Endothelial cell of umbilical vein (primary cell): Measurements from ENCODE around the gene ARG1. TPM values are rescaled to one million over a fixed set of nuclear protein-coding genes. Genes with fewer than 3 reads are reported as not detected.

ENCODE experiments used
- BruUV-seq: library from RNA; stranded (reverse); fragments of 400-500 nt; replicated peaks from 2 replicates; lab custom pipeline; 2021; lab: Mats Ljungman, UMichigan
- CTCF ChIA-PET: fragments of 300-600, 350-600 bp; sonication (Branson Sonifier 250); formaldehyde crosslinking; loops from one replicate; lab custom pipeline; 2021; ENCODE audit warnings: antibody characterized with exemption, inconsistent platforms; lab: Charles Lee
- POLR2A ChIA-PET: fragments of 300-600, 350-600 bp; sonication (Branson Sonifier 250); formaldehyde crosslinking; loops from one replicate; lab custom pipeline; 2021; ENCODE audit warnings: antibody characterized with exemption, inconsistent platforms; lab: Charles Lee
- DNase-seq: peaks from one replicate; pipeline ENCODE4 v3.0.0-alpha.2; 2011; ENCODE audit warnings: low read depth, low spot score
- FAIRE-seq: peaks from 2 replicates; lab custom pipeline; 2011; peaks lifted over from hg19 to GRCh38; lab: Jason Lieb, UNC
- H2AFZ ChIP-seq: 2 replicates; pipeline ENCODE4 v1.6.0; 2012; ENCODE audit warnings: low read depth, low read length, control low read depth, inconsistent platforms
- H3K27ac ChIP-seq: 2 replicates; pipeline ENCODE4 v1.5.1; 2011; ENCODE audit warnings: low read depth, mild to moderate bottlenecking, control low read depth, low read length, moderate library complexity; ENCODE audit not compliant: insufficient read depth
- H3K27me3 ChIP-seq, 2 experiments: 2 replicates each; pipeline versions ENCODE4 v1.6.0 to v1.6.1; 2011; ENCODE audit warnings: low read length in 2 of 2, mixed read lengths in 1 of 2; ENCODE audit not compliant: control insufficient read depth in 2 of 2, insufficient read depth in 2 of 2
- H3K36me3 ChIP-seq, 2 experiments: 2 replicates in 1 of 2; 3 replicates in 1 of 2; pipeline ENCODE4 v1.5.1; 2011; ENCODE audit warnings: low read length in 2 of 2, mild to moderate bottlenecking in 1 of 2, moderate library complexity in 1 of 2; ENCODE audit not compliant: control insufficient read depth in 2 of 2, insufficient read depth in 2 of 2; ENCODE audit errors: extremely low read depth in 1 of 2
- H3K4me1 ChIP-seq: 3 replicates; pipeline ENCODE4 v1.5.1; 2011; ENCODE audit warnings: mild to moderate bottlenecking, low read length; ENCODE audit not compliant: control insufficient read depth, insufficient read depth; ENCODE audit errors: extremely low read depth
- H3K4me2 ChIP-seq: 2 replicates; pipeline ENCODE4 v1.6.1; 2011; ENCODE audit warnings: low read length, control low read depth, mixed read lengths; ENCODE audit not compliant: insufficient read depth
- H3K4me3 ChIP-seq, 3 experiments: fragments of 200-600 bp in 1 of 3; sonication (generic), shearing (Covaris generic) in 1 of 3; replicated peaks in 1 of 3; 2 replicates each; pipeline ENCODE4 v1.5.1; 2011 to 2016; ENCODE audit warnings: control low read depth in 3 of 3, low read length in 3 of 3, mild to moderate bottlenecking in 2 of 3, inconsistent platforms in 1 of 3, low read depth in 1 of 3, moderate library complexity in 1 of 3; ENCODE audit not compliant: insufficient read depth in 1 of 3
- H3K79me2 ChIP-seq: 2 replicates; pipeline ENCODE4 v1.6.0; 2012; ENCODE audit warnings: low read length, inconsistent platforms; ENCODE audit not compliant: control insufficient read depth, insufficient read depth
- H3K9ac ChIP-seq: replicated peaks from 2 replicates; pipeline ENCODE3; 2011; ENCODE audit warnings: low read length, control low read depth; ENCODE audit not compliant: insufficient read depth; ENCODE audit errors: extremely low read depth
- H3K9me1 ChIP-seq: replicated peaks from 3 replicates; pipeline ENCODE4 v1.6.0; 2011; ENCODE audit warnings: mild to moderate bottlenecking, low read length; ENCODE audit not compliant: control insufficient read depth, insufficient read depth; ENCODE audit errors: extremely low read depth
- H3K9me3 ChIP-seq: replicated peaks from 2 replicates; pipeline ENCODE4 v1.5.1; 2012; ENCODE audit warnings: low read length, inconsistent platforms; ENCODE audit not compliant: control insufficient read depth, insufficient read depth
- H4K20me1 ChIP-seq: replicated peaks from 2 replicates; pipeline ENCODE3; 2011; ENCODE audit warnings: mild to moderate bottlenecking, low read length; ENCODE audit not compliant: control insufficient read depth, insufficient read depth; ENCODE audit errors: extremely low read depth
- EZH2 ChIP-seq: IDR thresholded peaks from 2 replicates; pipeline ENCODE4 v1.6.1; 2012; ENCODE audit warnings: borderline replicate concordance, low read depth, mild to moderate bottlenecking, moderate library complexity, low read length, inconsistent platforms; ENCODE audit not compliant: severe bottlenecking
- FOS ChIP-seq: IDR thresholded peaks from 2 replicates; pipeline ENCODE4 v1.6.1; 2011; ENCODE audit warnings: mild to moderate bottlenecking, low read length, moderate library complexity, borderline replicate concordance; ENCODE audit not compliant: insufficient read depth
- GATA2 ChIP-seq: IDR thresholded peaks from 2 replicates; pipeline ENCODE4 v1.7.0; 2011; ENCODE audit warnings: low read depth, mild to moderate bottlenecking, moderate library complexity, mixed read lengths, low read length; ENCODE audit not compliant: insufficient read length, insufficient read depth
- JUN ChIP-seq: IDR thresholded peaks from 2 replicates; pipeline ENCODE4 v1.6.1; 2011; ENCODE audit warnings: borderline replicate concordance, low read depth; ENCODE audit not compliant: insufficient read length, insufficient read depth
- MYC ChIP-seq: IDR thresholded peaks from one replicate; pipeline ENCODE4 v1.6.1; 2011; ENCODE audit warnings: mild to moderate bottlenecking, low read depth, low read length
- POLR2A ChIP-seq: IDR thresholded peaks from 2 replicates; pipeline ENCODE4 v1.6.1; 2012; ENCODE audit warnings: low read depth, mild to moderate bottlenecking, control low read depth, low read length
- POLR2AphosphoS5 ChIP-seq: IDR thresholded peaks from 2 replicates; pipeline ENCODE4 v1.6.1; 2012; ENCODE audit warnings: low read depth, mild to moderate bottlenecking, control low read depth, low read length, moderate library complexity; ENCODE audit not compliant: insufficient read depth
- dilution Hi-C: fragments of 300-500 bp; cut with MboI; formaldehyde crosslinking; loops from one replicate; pipeline ENCODE4 v1.15.0; 2019; ENCODE audit warnings: low sequenced_read_pairs; ENCODE audit not compliant: extremely low pct_ligation_motif_present
- intact Hi-C: fragments of 100-400 bp; cut with micrococcal nuclease; formaldehyde crosslinking; loops from one replicate; pipeline ENCODE4 v1.10.0; 2022
- polyA plus RNA-seq, 4 experiments: library from polyadenylated mRNA; depleted of rRNA in 3 of 4; stranded (reverse) in 3 of 4; unstranded in 1 of 4; fragments of >200 nt; gene quantifications; 2 replicates each; pipeline versions ENCODE4 v1.2.1 to v1.2.3, GENCODE V29; 2011 to 2012; ENCODE audit warnings: missing spikeins in 1 of 4
- total RNA-seq: library from RNA; stranded (reverse); gene quantifications from 2 replicates; pipeline ENCODE4 v1.2.3, GENCODE V29; 2021
- TF ChIP-seq, protein P1 (sequence below): IDR thresholded peaks from 2 replicates; pipeline ENCODE4 v1.6.1; 2011; ENCODE audit not compliant: insufficient read depth, insufficient read length
- TF ChIP-seq, protein P2 (sequence below), 2 donors: IDR thresholded peaks; 1 replicate in 1 of 2; 2 replicates in 1 of 2; pipeline ENCODE4 v1.5.1; 2011; ENCODE audit warnings: low read length in 2 of 2, mild to moderate bottlenecking in 2 of 2, moderate library complexity in 2 of 2, control low read depth in 1 of 2, inconsistent platforms in 1 of 2, low read depth in 1 of 2; ENCODE audit not compliant: insufficient read depth in 1 of 2; ENCODE audit errors: extremely low read depth in 1 of 2

Gene ARG1
- total and polyA plus RNA-seq, 2 donors (not counting 3 experiments of a cell fraction or from before 2014, with no cell fraction given), result not detected

DNA sequence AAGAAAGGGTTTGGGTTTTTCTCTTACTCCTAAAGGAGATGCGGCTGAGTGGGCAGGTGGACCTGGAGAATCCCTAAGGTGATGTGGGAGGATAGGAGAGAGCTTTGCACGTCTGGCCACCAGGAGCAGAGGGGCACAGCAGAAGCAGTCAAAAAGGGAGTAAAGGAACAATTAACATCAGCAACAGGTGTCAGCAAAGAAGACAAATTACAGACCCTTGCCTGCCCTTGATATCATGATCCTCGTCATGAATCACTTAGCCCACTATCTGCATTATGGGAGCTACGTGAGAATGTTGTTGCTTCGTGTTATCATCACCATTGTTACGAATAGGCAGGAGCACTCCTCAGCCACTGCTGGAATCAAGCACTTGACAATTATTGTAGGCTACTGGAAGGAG, 25.5 kb upstream of the ARG1 start:
- Histone ChIP-seq H3K9me3 (no peaks in the 10 kb centered on the region), H3K79me2 (no peaks in the 10 kb centered on the region), H3K9me1 (no peaks in the 10 kb centered on the region), H3K4me1 (no peaks in the 10 kb centered on the region), H3K36me3 (no peaks in the 10 kb centered on the region), H3K4me2 (no peak overlapping the region), H3K27me3 (no peaks in the 10 kb centered on the region), H2AFZ (no peak overlapping the region), H3K27ac (no peak overlapping the region), H3K9ac (no peak overlapping the region), H3K4me3 (no peak overlapping the region), H4K20me1 (no peaks in the 10 kb centered on the region)
- dilution Hi-C loops, result no loop called here
- POLR2A ChIA-PET, result no interaction called here
- intact Hi-C loops, result no loop called here
- no TSS peak for BruUV-seq
- DNase-seq (no peak), FAIRE-seq (no peak)
- TF ChIP-seq GATA2 (no peak), POLR2AphosphoS5 (no peak), JUN (no peak), FOS (no peak), MYC (no peak), POLR2A (no peak), EZH2 (no peak)
- TF ChIP-seq, protein P1, sequence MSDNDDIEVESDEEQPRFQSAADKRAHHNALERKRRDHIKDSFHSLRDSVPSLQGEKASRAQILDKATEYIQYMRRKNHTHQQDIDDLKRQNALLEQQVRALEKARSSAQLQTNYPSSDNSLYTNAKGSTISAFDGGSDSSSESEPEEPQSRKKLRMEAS, result no peak
- CTCF ChIA-PET, result interaction anchor here (1.0 kb wide), 1 partner anchor 28 kb away, joined by 4 read pairs; no protein-coding TSS in a partner anchor

DNA sequence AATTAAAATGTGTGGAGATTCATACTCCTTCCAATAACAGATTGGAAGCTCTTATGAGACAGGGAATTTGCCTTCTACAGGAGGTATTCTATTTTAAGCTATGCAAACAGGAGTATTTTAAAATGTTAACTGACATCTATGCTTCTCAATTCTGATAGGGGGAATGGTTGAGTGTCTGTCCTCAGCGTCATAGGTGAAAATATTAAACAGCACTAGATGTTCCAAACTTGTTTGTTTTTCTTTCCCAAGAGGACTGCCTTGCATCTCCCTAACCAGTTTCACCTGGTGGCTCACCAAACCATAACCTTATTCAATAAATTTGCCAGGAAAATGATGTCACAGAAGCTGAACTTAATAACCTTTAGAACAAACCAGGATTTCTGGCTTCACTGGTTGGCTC, 24.6 kb upstream of the ARG1 start:
- H3K4me3 ChIP-seq, result no peak overlapping the region
- H3K4me1 ChIP-seq, result no peaks in the 10 kb centered on the region
- dilution Hi-C loops (no loop called here), intact Hi-C loops (no loop called here)
- H3K9me3 ChIP-seq, result no peaks in the 10 kb centered on the region
- H3K9me1 ChIP-seq, result no peaks in the 10 kb centered on the region
- no peaks in the 10 kb centered on the region for H3K36me3 ChIP-seq
- H3K4me2 ChIP-seq, result no peak overlapping the region
- H4K20me1 ChIP-seq, result no peaks in the 10 kb centered on the region
- H3K9ac ChIP-seq, result no peak overlapping the region
- no peak overlapping the region for H3K27ac ChIP-seq
- H3K79me2 ChIP-seq, result no peaks in the 10 kb centered on the region
- POLR2A ChIA-PET, result no interaction called here
- CTCF ChIA-PET, result interaction anchor here (1.0 to 1.3 kb wide), 2 partner anchors 14 to 29 kb away, joined by 4 to 5 read pairs; no protein-coding TSS in a partner anchor
- DNase-seq, result no peak
- H2AFZ ChIP-seq, result no peak overlapping the region
- no peaks in the 10 kb centered on the region for H3K27me3 ChIP-seq
- BruUV-seq, result no TSS peak
- no peak for FAIRE-seq
- TF ChIP-seq POLR2A (no peak), FOS (no peak), POLR2AphosphoS5 (no peak), EZH2 (no peak), MYC (no peak)
- TF ChIP-seq, protein P2, sequence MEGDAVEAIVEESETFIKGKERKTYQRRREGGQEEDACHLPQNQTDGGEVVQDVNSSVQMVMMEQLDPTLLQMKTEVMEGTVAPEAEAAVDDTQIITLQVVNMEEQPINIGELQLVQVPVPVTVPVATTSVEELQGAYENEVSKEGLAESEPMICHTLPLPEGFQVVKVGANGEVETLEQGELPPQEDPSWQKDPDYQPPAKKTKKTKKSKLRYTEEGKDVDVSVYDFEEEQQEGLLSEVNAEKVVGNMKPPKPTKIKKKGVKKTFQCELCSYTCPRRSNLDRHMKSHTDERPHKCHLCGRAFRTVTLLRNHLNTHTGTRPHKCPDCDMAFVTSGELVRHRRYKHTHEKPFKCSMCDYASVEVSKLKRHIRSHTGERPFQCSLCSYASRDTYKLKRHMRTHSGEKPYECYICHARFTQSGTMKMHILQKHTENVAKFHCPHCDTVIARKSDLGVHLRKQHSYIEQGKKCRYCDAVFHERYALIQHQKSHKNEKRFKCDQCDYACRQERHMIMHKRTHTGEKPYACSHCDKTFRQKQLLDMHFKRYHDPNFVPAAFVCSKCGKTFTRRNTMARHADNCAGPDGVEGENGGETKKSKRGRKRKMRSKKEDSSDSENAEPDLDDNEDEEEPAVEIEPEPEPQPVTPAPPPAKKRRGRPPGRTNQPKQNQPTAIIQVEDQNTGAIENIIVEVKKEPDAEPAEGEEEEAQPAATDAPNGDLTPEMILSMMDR (IDR thresholded peaks at IDR 0.05; ENCODE audit: extremely low read depth in 1 of 2, insufficient read depth in 1 of 2, low read depth in 1 of 2, low read length in 2 of 2), result no peak
- TF ChIP-seq, protein P1, result no peak
